Mesenchymal stem cell (in vitro differentiated cells and primary cell): ENCODE measurements around the gene TTI1.
A peak's percentile ranks its signal among the peaks of the same experiment; 100 is the strongest.

Experiments used
- DNase-seq: peaks from one replicate; pipeline ENCODE4 v3.0.0-alpha.2; 2013
- H2AFZ ChIP-seq: one replicate; pipeline ENCODE4 v1.6.1; 2013; ENCODE audit warnings: low read depth, mild to moderate bottlenecking, control low read depth, inconsistent platforms, low read length, moderate library complexity
- H2AK5ac ChIP-seq: 2 replicates; pipeline ENCODE4 v1.6.1; 2013; ENCODE audit warnings: low read length, moderate library complexity, mild to moderate bottlenecking, inconsistent platforms; ENCODE audit not compliant: severe bottlenecking
- H2BK120ac ChIP-seq: one replicate; pipeline ENCODE4 v1.6.1; 2013; ENCODE audit warnings: low read depth, mild to moderate bottlenecking, inconsistent platforms, low read length, moderate library complexity
- H2BK12ac ChIP-seq, 2 experiments: one replicate each; pipeline ENCODE4 v1.6.1; 2013; ENCODE audit warnings: inconsistent platforms in 2 of 2, low read length in 2 of 2, mild to moderate bottlenecking in 2 of 2, moderate library complexity in 2 of 2, control low read depth in 1 of 2
- H2BK15ac ChIP-seq: one replicate; pipeline ENCODE4 v1.6.1; 2013; ENCODE audit warnings: mild to moderate bottlenecking, low read depth, inconsistent platforms; ENCODE audit not compliant: poor library complexity, severe bottlenecking
- H2BK5ac ChIP-seq: 2 replicates; pipeline ENCODE4 v1.6.1; 2013; ENCODE audit warnings: low read depth, mild to moderate bottlenecking, low read length, control low read depth, inconsistent platforms; ENCODE audit not compliant: poor library complexity, severe bottlenecking
- H3K14ac ChIP-seq, 2 experiments: one replicate each; pipeline ENCODE4 v1.6.1; 2013; ENCODE audit warnings: inconsistent platforms in 2 of 2, low read length in 2 of 2, control low read depth in 1 of 2, mild to moderate bottlenecking in 1 of 2, moderate library complexity in 1 of 2
- H3K18ac ChIP-seq, 2 experiments: one replicate each; pipeline ENCODE4 v1.6.1; 2013; ENCODE audit warnings: inconsistent platforms in 2 of 2, low read length in 2 of 2, control low read depth in 1 of 2, low read depth in 1 of 2, mild to moderate bottlenecking in 1 of 2
- H3K23ac ChIP-seq, 2 experiments: one replicate each; pipeline ENCODE4 v1.6.1; 2013; ENCODE audit warnings: inconsistent platforms in 2 of 2, low read length in 2 of 2, mild to moderate bottlenecking in 2 of 2, moderate library complexity in 2 of 2, control low read depth in 1 of 2
- H3K27ac ChIP-seq: 2 replicates; pipeline ENCODE4 v1.5.1; 2013; ENCODE audit warnings: mild to moderate bottlenecking, moderate library complexity, low read length, control low read depth, inconsistent platforms; ENCODE audit not compliant: poor library complexity, severe bottlenecking
- H3K27me3 ChIP-seq, 2 experiments: 2 replicates each; pipeline versions ENCODE4 v1.6.1 to v1.7.0; 2013; ENCODE audit warnings: low read length in 2 of 2, mild to moderate bottlenecking in 2 of 2, moderate library complexity in 2 of 2, control low read depth in 1 of 2, inconsistent platforms in 1 of 2; ENCODE audit not compliant: control insufficient read depth in 1 of 2, insufficient read depth in 1 of 2
- H3K36me3 ChIP-seq, 2 experiments: 2 replicates each; pipeline versions ENCODE4 v1.6.1 to v1.7.0; 2013; ENCODE audit warnings: low read length in 2 of 2, control low read depth in 1 of 2, inconsistent platforms in 1 of 2, low read depth in 1 of 2, mild to moderate bottlenecking in 1 of 2; ENCODE audit not compliant: insufficient read depth in 2 of 2, control insufficient read depth in 1 of 2
- H3K4ac ChIP-seq, 2 experiments: one replicate each; pipeline ENCODE4 v1.6.1; 2013; ENCODE audit warnings: inconsistent platforms in 2 of 2, low read length in 2 of 2, mild to moderate bottlenecking in 2 of 2, moderate library complexity in 2 of 2, control low read depth in 1 of 2, low read depth in 1 of 2
- H3K4me1 ChIP-seq: 2 replicates; pipeline ENCODE4 v1.6.1; 2013; ENCODE audit warnings: low read depth, low read length, control low read depth; ENCODE audit not compliant: control insufficient read depth, insufficient read depth
- H3K4me2 ChIP-seq: 2 replicates; pipeline ENCODE4 v1.6.1; 2013; ENCODE audit warnings: low read length, mild to moderate bottlenecking, inconsistent platforms; ENCODE audit not compliant: poor library complexity, severe bottlenecking
- H3K4me3 ChIP-seq, 2 experiments: 2 replicates each; pipeline versions ENCODE4 v1.5.1 to v1.7.0; 2013; ENCODE audit warnings: low read length in 2 of 2, mild to moderate bottlenecking in 2 of 2, control low read depth in 1 of 2, low read depth in 1 of 2; ENCODE audit not compliant: insufficient read depth in 1 of 2
- H3K79me1 ChIP-seq: replicated peaks from 2 replicates; pipeline ENCODE4 v1.6.1; 2013; ENCODE audit warnings: mild to moderate bottlenecking, control low read depth, low read length, inconsistent platforms; ENCODE audit not compliant: poor library complexity, severe bottlenecking
- H3K9ac ChIP-seq: 2 replicates; pipeline ENCODE4 v1.7.0; 2013; ENCODE audit warnings: mild to moderate bottlenecking, low read length, moderate library complexity
- H3K9me3 ChIP-seq: 2 replicates; pipeline ENCODE4 v1.7.0; 2013; ENCODE audit warnings: mild to moderate bottlenecking, low read length; ENCODE audit not compliant: control insufficient read depth
- H4K8ac ChIP-seq: one replicate; pipeline ENCODE4 v1.6.1; 2013; ENCODE audit warnings: inconsistent platforms, mild to moderate bottlenecking, low read length, moderate library complexity
- H4K91ac ChIP-seq: one replicate; pipeline ENCODE4 v1.6.1; 2013; ENCODE audit warnings: mild to moderate bottlenecking, low read length, inconsistent platforms
- WGBS: methylation state at CpG from one replicate; pipeline ENCODE4 v1.1.7; 2013; ENCODE audit warnings: mixed read lengths; 5-methylcytosine and 5-hydroxymethylcytosine counted together

The TTI1 gene

GRCh38 chr20:38046572-38046971, 13.3 kb upstream of the TTI1 start:
- H3K23ac ChIP-seq = no peak overlapping the region
- H4K91ac ChIP-seq = no peak overlapping the region
- WGBS = 72% methylated on average over 4 of the region's 4 CpGs
- no peak overlapping the region for H2AK5ac ChIP-seq
- H3K36me3 ChIP-seq = peaks cover 3 to 55% of the 10 kb centered on the region in 2 experiments
- H3K79me1 ChIP-seq = peaks cover 13% of the 10 kb centered on the region
- no peak overlapping the region for H3K4me3 ChIP-seq
- no peak overlapping the region for H4K8ac ChIP-seq
- H3K4me2 ChIP-seq = no peak overlapping the region
- H2BK12ac ChIP-seq = no peak overlapping the region
- DNase-seq = no peak
- H2BK120ac ChIP-seq = no peak overlapping the region
- no peak overlapping the region for H3K27ac ChIP-seq
- H3K9me3 ChIP-seq = no peaks in the 10 kb centered on the region
- H2BK15ac ChIP-seq = no peak overlapping the region
- H3K4ac ChIP-seq = no peak overlapping the region
- H3K14ac ChIP-seq = no peak overlapping the region
- no peak overlapping the region for H3K18ac ChIP-seq
- H3K27me3 ChIP-seq = no peaks in the 10 kb centered on the region
- no peak overlapping the region for H2AFZ ChIP-seq
- peaks cover 2% of the 10 kb centered on the region for H3K4me1 ChIP-seq
- peak overlapping the region; percentile 7 for H3K9ac ChIP-seq
- no peak overlapping the region for H2BK5ac ChIP-seq

DNA sequence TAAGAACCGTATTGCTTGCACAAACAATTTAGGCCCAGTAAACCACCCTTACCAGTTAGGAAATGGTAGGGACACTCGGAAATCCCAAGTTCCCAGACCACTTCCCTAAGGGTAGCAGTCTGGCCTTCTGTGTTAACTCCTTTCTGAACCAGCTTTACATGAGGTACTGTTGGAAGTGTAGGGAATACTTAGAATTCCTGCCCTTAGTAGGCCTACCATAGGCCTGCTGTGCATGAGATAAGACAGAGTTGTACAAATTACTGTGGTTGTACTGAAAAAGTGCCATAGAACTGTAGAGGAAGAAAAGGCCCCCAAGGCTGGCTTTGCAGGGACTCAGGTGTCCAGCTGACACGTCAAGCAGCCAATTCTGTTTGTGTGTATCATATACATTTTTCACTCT, 11.4 kb upstream of the TTI1 start:
- Histone ChIP-seq H4K8ac (no peak overlapping the region), H3K9ac (no peak overlapping the region), H3K79me1 (peaks cover 13% of the 10 kb centered on the region), H2AFZ (no peak overlapping the region), H3K4me1 (peaks cover 2% of the 10 kb centered on the region), H3K36me3 (peaks cover 3 to 57% of the 10 kb centered on the region in 2 experiments), H2BK15ac (no peak overlapping the region), H3K18ac (no peak overlapping the region), H2BK120ac (no peak overlapping the region), H2BK5ac (no peak overlapping the region), H3K27ac (no peak overlapping the region), H3K9me3 (no peaks in the 10 kb centered on the region), H3K23ac (no peak overlapping the region), H2BK12ac (no peak overlapping the region), H3K4ac (no peak overlapping the region), H4K91ac (no peak overlapping the region), H3K27me3 (no peaks in the 10 kb centered on the region), H3K14ac (no peak overlapping the region), H2AK5ac (no peak overlapping the region), H3K4me3 (no peak overlapping the region), H3K4me2 (no peak overlapping the region)
- WGBS = 92% methylated on average over 2 of the region's 3 CpGs
- no peak for DNase-seq

- H3K4me2 ChIP-seq = no peak overlapping the region
- H3K18ac ChIP-seq = no peak overlapping the region
- peak; percentile 86 for DNase-seq
- no peak overlapping the region for H2BK12ac ChIP-seq
- H3K23ac ChIP-seq = no peak overlapping the region
- H3K79me1 ChIP-seq = peaks cover 13% of the 10 kb centered on the region
- H3K14ac ChIP-seq = no peak overlapping the region
- H2BK15ac ChIP-seq = no peak overlapping the region
- WGBS = 77% methylated on average over 8 of the region's 10 CpGs
- H2AK5ac ChIP-seq = no peak overlapping the region
- H3K4ac ChIP-seq = no peak overlapping the region
- peaks cover 0 to 50% of the 10 kb centered on the region in 2 experiments for H3K36me3 ChIP-seq
- H2AFZ ChIP-seq = no peak overlapping the region
- peak overlapping the region; percentile 56 for H3K9ac ChIP-seq
- H4K8ac ChIP-seq = no peak overlapping the region
- H2BK5ac ChIP-seq = no peak overlapping the region
- H4K91ac ChIP-seq = no peak overlapping the region
- H3K4me3 ChIP-seq = no peak overlapping the region
- no peak overlapping the region for H2BK120ac ChIP-seq
- H3K9me3 ChIP-seq = no peaks in the 10 kb centered on the region
- no peaks in the 10 kb centered on the region for H3K4me1 ChIP-seq
- H3K27ac ChIP-seq = peak overlapping the region; percentile 35
- H3K27me3 ChIP-seq = no peaks in the 10 kb centered on the region
These were observed 10.4 kb upstream of the TTI1 start for GRCh38 chr20:38043512-38044300.

DNA sequence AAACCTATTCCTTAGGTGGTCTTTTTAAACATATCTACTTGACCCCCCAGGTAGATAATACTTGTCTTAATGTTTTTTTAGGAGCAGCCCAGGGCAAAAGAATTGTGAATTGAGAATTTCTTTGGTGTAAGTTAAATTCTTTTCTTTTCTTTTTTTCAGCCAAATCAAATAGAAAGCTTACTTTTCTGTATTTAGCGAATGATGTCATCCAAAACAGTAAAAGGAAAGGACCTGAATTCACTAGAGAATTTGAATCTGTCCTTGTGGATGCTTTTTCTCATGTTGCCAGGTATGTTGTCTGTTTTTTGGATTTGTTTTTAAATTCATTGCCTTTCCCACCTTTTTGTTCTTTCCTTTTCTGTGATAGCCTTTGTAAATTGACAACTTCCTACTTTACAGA, 7.0 kb upstream of the TTI1 start:
- WGBS = no CpG with 5 or more reads among the region's 1 CpG
- Histone ChIP-seq H3K27ac (no peak overlapping the region), H4K8ac (no peak overlapping the region), H3K4ac (no peak overlapping the region), H3K18ac (no peak overlapping the region), H3K4me2 (no peak overlapping the region), H3K14ac (no peak overlapping the region), H3K9me3 (no peaks in the 10 kb centered on the region), H2AK5ac (no peak overlapping the region), H3K23ac (no peak overlapping the region), H2BK5ac (no peak overlapping the region), H3K36me3 (peaks cover 0 to 61% of the 10 kb centered on the region in 2 experiments), H3K4me3 (no peak overlapping the region), H2BK15ac (no peak overlapping the region), H2BK12ac (no peak overlapping the region), H3K27me3 (no peaks in the 10 kb centered on the region), H3K9ac (no peak overlapping the region), H4K91ac (no peak overlapping the region), H2BK120ac (no peak overlapping the region), H3K79me1 (peaks cover 4% of the 10 kb centered on the region), H3K4me1 (peaks cover 1% of the 10 kb centered on the region), H2AFZ (no peak overlapping the region)
- no peak for DNase-seq
